Cerebellar cortex (tissue), 1 donor: ENCODE results near the gene RCBTB2.
"Not testable (repeated sequence)": the region's sequence is repeated elsewhere in the genome, so short reads cannot be mapped to it uniquely, and the experiment has no call there.

ENCODE experiments used
- DNase-seq: peaks from one replicate; pipeline ENCODE4 v3.0.0-alpha.2; 2015; ENCODE audit warnings: low spot score

The RCBTB2 gene

GRCh38 chr13:48532506-48533499, at the start of gene RCBTB2:
Gene RCBTB2 (minus strand): TSS chr13:48533080. CDS start chr13:48521939, 11,141 bp downstream.
- peak; percentile 96 for DNase-seq

- DNase-seq = no peak
Observed at GRCh38 chr13:48582084-48582483, 49.2 kb upstream of the RCBTB2 start.

- no peak for DNase-seq
Observed at GRCh38 chr13:48580896-48581295, 48.0 kb upstream of the RCBTB2 start.

GRCh38 chr13:48580185-48580803, 47.4 kb upstream of the RCBTB2 start:
- DNase-seq = peak; percentile 76

- not testable (repeated sequence) for DNase-seq
Observed at GRCh38 chr13:48579919-48580180, 47.0 kb upstream of the RCBTB2 start.

- no peak for DNase-seq
Observed at GRCh38 chr13:48579165-48579918, 46.5 kb upstream of the RCBTB2 start.

GRCh38 chr13:48578516-48579164, 45.8 kb upstream of the RCBTB2 start:
- DNase-seq = no peak

- DNase-seq = no peak
Observed at GRCh38 chr13:48576448-48577010, 43.6 kb upstream of the RCBTB2 start.

GRCh38 chr13:48575031-48575430, 42.2 kb upstream of the RCBTB2 start:
- no peak for DNase-seq

GRCh38 chr13:48574041-48574796, 41.3 kb upstream of the RCBTB2 start:
- DNase-seq = no peak

- DNase-seq = no peak
Observed at GRCh38 chr13:48573213-48574007, 40.5 kb upstream of the RCBTB2 start.

GRCh38 chr13:48571126-48571913, 38.4 kb upstream of the RCBTB2 start:
- no peak for DNase-seq

GRCh38 chr13:48570216-48570828, 37.4 kb upstream of the RCBTB2 start:
- DNase-seq = no peak

- no peak for DNase-seq
Observed at GRCh38 chr13:48569104-48569666, 36.3 kb upstream of the RCBTB2 start.

GRCh38 chr13:48568370-48569103, 35.7 kb upstream of the RCBTB2 start:
- DNase-seq = no peak

GRCh38 chr13:48567515-48568369, 34.9 kb upstream of the RCBTB2 start:
- DNase-seq = no peak

GRCh38 chr13:48564056-48564455, 31.2 kb upstream of the RCBTB2 start:
- DNase-seq = no peak
